Right renal cortex interstitium (tissue), 3 donors: Measurements from ENCODE around the gene RMI2. TPM values are rescaled to one million over a fixed set of nuclear protein-coding genes. Genes with fewer than 3 reads are reported as not detected.

Experiments used
- DNase-seq, 3 donors: peaks; one replicate each; pipeline ENCODE4 v3.0.0-alpha.2; 2013; ENCODE audit warnings: low read depth in 3 of 3, low spot score in 2 of 3
- polyA plus RNA-seq, 3 donors: library from polyadenylated mRNA; unstranded; fragments of 120-200 nt; gene quantifications; one replicate each; pipeline ENCODE4 v1.2.1, GENCODE V29; 2013; ENCODE audit not compliant: insufficient read length in 3 of 3

The RMI2 gene
- polyA plus RNA-seq, 3 donors: 26.3 to 37.1 (median 26.7) TPM

DNA sequence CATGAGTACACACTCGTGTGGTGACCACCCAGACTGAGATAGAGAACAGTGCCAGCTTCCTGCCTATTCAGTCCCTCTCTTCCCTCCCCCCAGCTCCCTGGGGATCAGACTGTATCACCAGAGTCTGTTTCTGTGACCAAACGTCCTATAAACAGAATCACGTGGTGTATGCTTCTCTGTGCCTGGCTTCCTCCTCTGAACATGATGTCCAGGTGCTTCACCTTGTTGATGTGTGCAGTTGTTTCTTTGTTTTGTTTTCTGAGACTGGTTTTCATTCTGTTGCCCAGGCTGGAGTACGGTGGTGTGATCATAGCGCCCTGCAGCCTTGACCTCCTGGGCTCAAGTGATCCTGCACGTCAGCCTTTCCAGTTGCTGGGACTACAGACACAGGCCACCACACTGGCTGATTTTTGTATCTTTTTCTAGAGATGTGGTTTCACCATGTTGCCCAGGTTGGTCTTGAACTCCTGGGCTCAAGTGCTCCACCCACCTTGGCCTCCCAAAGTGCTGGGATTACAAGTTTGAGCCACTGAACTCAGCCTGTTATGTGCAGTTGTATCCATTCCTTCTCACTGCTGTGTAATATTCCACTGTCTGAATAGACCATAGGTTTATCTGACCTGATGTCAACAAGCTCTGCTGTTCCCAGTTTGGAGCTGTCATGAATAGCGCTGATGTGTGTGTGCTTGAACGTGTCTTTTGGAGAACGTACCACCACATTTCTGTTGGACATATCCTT is 35.2 kb upstream of the RMI2 start:
- no peak for DNase-seq

DNA sequence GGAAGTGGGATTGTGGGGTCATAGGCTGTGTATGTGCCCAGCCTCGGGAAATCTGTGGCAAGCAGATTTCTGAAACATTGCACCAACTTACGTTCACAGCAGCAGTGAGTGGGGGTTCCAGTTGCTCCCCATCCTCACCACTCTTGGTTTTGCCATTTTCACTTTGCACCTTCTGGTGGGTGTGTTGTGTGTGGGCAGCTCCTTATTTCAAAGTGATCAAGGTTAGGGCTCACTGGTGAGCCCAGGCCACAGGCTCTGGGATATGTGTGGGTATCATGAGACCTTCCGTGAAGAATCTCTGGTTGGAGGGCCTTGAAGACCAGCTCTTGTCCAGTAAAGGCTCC is 34.7 kb upstream of the RMI2 start:
- DNase-seq: no peak

DNA sequence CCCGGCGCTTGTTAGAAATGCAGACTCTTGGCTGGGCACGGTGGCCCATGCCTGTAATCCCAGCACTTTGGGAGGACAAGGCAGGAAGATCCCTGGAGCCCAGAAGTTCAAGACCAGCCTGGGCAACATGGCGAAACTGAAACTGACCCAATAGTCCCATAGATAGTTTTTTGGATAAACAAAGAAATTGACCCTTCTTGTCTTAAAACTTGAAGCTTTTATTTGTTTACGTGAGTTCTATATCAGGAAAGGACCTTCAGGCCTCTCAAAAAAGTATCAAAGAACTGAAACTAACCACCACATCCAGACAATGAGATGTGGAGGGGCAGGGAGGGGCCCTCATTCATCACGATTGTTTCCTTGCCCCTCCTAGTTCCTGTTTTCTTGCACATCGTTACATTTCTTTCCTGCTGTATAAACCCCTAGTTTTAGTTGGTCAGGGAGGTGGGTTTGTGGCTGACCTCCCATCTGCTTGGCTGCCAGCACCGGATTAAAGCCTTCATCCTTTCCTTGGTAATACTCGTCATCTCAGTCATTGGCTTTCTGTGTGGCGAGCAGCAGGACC is 34.2 kb upstream of the RMI2 start:
- DNase-seq: no peak

DNA sequence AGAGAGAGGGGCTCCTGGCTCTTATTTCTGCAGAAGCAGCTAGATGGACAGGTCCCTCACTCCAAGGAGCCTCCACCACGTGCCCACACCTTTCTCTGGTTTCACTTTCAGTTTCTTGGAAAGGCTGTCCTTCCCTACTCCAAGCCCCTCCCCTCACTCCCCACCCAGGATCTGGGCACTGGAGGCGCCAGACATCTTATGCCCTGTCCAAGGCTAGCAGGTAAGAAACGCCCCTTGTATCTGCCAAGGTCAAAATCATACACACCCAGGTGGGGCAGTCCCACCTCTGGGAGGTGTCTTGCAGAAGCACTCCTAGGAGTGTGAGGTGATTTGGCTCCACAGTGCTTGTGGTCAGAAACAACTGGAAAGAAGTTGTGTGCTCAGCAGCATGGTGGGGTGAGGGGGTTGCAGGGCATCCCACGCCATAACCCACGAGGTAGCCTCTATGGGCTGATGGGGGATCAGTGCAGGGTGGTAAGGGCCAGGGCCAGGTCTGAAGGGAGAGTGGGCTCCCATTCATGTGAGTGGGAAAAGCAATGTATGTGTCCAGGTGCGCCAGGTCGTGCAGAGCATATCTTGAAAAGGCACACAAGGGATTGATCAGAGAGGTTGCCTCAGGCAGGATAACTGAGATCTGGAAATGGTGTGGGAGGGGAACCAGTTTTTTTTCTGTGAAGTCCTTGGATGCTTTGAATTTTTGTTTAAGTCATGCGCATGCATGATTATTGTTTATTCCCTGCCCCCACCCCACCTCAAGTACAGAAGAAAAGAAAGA is 32.4 kb upstream of the RMI2 start:
- DNase-seq: no peak

DNA sequence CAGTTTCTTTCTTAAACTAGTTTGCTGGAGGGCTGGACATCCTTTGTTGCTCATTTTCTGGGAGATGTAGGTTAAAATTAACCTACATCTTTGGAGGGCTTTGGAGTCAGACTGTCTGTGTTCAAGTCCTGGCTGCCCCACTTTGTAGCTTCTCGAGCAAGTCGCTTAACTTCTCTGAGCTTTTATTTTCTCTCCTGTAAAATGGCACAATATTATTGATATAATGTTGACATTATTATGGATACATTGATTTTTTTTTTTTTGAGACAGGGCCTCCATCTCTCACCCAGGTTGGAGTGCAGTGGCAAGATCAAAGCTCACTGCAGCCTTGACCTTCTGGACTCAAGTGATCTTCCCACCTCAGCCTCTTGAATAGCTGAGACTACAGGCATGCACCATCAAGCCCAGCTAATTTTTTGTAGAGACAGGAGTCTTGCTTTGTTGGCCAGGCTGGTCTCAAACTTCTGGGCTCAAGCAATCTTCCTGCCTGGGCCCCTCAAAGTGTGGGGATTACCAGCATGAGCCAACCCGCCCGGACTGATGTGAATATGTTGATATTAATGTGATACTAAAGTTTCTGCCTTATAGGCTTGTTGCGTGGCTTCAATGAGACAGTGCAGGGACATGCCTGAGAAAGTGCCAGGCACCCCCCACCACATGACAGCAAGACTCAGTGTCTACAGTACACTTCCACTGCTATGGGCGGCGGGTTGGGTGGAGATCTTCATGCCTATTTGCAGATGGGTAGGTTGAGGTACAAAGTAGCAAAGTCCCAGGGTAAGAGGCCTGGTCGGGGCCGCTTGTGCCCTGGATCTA is 31.6 kb upstream of the RMI2 start:
- no peak for DNase-seq

DNA sequence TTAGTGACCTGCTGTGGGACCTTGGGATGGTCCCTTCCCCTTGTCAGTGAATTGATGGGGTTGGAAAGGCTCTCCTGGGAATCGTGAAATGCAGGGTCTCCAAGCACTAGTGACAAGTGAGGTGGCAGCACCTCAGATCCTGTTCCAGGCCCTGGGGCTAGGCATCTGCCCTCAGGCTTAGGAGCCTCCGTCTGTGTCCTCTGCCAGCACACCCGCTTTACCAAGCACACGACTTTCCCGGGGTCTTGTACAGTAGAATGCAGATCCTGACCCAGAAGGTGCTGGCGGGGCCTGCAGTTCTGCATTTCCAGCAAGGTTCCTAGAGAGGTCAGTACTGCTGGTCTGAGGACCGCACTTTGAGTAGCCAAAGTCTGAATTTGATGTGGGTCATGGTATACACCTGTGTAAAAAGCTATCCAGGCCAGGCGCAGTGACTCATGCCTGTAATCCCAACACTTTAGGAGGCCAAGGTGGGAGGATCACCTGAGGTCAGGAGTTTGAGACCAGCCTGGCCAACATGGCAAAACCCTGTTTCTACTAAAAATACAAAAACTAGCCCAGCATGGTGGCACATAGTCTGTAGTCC is 30.9 kb upstream of the RMI2 start:
- no peak for DNase-seq

DNA sequence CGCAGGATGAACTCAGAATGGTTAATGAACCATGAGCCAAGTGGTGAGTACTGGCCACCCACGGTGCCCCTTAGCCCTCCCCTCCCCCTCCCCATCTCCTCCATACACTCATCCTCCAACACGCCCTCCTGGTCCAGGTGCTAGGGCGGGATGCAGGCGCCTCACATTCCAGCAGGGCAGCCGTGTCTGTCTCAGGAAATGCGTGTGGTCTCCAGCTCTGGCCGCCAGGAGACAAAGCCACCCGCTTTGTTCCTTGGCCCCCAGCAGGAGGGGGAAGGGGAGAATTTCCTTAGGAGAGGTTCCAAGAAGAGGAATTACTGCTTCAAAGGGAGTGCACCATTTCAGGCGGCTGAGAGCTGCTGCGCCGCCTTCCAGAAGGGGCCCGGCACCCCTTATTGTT is 29.7 kb upstream of the RMI2 start:
- no peak for DNase-seq

DNA sequence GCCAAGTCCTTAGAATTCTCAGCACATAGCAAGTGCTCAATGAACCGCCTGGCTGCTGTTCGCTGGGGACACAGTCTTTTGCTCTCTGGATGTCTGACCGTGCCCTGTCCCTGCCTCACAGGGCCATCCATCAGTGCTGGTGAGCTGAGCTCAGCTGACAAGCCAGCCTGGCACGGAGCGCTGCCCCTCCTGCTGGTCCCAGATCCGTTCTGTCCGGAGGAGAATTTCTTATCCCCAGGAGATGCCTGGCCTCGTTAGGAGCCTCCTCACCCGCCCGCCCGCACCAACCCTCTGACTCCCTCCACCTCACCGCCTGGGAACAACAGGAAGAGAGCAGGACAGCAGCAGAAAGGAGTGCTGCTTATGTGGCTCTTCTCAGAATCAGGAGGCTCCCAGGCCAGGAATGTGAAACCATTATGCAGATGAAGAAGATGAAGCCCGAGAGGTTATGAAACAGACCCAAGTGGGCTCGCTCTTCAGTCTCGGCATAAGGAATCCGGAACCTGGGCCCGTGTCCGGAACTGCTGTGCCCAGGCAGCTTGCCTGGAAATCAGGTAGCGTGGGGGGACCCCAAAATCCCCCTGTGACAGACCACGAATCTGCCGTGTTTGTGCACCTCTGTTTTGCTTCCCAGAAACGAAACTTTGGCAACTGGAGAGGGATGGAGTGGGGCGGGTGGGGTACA is 28.8 kb upstream of the RMI2 start:
- no peak for DNase-seq

DNA sequence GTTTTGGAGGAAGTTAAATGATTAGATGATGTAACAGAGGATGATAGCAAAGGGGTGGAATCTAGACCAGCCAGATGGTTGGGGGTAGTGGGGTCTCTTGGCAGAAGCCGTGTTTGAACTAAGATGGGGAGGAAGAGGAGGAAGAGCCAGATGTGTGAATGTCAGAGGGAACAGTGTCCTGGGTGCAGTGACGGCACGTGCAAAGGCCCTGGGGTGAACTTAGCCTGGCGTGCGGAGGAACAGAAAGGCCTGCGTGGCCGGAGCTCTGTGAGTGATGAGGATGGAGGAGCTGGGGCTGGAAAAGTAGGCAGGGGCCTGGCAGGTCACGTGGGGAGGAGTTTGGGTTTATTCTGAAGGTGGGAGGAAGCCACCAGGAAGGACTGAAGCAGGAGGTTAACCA is 26.4 kb upstream of the RMI2 start:
- no peak for DNase-seq

DNA sequence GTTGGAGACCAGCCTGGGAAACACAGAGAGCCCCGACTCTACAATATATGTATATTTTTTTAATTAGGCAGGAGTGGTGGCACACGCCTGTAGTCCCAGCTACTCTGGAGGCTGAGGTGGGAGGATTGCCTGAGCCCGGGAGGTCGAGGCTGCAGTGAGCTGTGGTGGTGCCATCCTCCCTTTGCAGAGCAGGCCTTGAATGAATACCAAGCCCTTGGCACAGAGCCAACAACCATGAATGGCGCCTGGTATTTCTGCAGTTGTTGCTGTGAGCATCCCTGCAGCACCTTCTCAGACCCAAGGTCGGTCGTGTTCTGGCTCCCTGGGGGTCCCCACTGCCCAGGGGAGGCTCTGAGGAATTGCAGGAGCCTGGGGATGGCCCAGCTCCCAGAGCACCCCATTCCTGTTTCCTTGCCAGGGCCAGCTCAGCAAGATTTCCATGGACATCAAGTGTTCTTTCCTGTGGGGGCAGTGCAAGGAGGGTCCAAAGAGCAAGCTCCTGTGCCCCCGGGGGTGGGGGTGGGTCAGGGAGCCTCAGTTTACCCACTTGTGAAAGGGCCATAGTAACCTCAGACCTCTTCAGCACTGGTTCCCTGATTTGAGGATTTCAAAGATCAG is 25.6 kb upstream of the RMI2 start:
- DNase-seq: no peak

DNA sequence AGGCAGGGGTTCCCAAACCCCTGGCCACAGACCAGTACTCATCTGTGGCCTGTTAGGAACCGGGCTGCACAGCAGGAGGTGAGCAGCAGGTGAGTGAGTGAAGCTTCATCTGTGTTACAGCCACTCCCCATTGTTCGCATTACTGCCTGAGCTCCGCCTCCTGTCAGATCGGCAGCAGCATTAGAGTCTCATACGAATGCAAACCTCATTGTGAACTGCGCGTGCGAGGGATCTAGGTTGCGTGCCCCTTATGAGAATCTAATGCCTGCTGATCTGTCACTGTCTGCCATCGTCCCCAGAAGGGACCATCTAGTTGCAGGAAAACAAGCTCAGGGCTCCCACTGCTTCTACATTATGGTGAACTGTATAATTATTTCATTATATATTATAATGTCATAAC is 25.1 kb upstream of the RMI2 start:
- no peak for DNase-seq

DNA sequence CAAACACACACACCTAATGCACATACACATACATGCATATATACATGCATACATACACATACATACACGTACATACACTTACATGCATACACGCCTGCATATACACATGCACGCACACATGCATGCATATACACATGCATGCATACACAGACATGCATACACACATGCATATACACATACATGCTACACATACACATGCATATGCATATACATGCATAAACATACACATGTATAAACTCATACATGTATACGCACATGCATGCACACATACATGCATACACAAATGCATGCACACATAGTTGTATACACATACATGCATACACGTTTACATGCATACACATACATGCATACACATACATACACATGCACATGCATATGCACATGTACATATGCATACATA is 23.6 kb upstream of the RMI2 start:
- DNase-seq: no peak

DNA sequence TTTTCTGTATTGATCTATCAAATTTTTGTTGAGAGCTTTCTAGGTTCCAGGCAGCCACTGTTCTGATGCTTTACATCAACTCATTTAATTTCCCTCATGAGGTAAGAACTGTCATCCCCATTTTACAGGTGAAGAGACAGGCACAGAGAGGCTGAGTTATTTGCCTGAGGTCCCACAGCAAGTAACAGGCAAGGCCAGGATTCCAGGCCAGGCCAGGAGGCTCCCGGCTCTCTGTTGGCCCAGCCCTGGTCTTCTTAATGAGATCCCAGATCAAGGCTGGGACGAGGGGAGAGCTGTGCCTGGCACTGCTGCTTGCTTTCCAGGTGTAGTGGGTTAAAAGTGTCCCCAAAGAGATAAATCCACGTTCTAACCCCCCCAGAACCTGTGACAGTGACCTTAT is 22.4 kb upstream of the RMI2 start:
- DNase-seq: no peak

DNA sequence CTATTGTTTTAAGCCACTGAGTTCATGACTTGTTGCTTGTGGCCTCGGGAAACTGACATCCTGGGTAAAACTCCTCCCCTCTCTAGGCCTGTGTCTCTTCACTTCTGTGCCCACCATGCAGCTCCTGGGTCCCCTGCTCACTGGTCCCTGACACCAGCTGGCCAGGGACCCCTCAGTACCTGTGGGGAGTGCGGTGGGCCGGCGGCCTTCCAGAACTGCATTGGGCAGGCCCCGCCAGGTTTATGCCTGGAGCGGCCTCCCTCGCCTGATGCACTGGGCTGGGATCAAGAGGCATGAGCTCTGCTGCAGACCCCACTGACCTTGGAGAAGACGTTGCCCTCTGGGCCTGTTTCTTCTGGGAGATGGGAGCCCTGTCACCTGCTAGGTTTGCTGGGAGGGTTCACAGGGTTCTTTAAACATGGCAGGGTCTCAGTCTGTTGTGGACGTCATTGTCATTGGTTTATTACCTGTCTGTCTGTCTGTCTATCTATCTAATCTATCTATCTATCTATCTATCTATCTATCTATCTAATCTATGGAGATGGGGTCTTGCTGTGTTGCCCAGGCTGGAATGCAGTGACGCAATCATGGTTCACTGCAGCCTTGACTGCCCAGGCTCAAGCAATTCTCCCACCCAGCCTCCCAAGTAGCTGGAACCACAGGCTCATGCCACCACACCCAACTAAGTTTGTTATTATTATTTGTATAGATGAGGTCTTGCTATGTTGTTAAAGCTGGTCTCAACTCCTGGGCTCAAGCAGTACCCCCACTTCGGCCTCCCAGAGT is 21.5 kb upstream of the RMI2 start:
- no peak for DNase-seq

DNA sequence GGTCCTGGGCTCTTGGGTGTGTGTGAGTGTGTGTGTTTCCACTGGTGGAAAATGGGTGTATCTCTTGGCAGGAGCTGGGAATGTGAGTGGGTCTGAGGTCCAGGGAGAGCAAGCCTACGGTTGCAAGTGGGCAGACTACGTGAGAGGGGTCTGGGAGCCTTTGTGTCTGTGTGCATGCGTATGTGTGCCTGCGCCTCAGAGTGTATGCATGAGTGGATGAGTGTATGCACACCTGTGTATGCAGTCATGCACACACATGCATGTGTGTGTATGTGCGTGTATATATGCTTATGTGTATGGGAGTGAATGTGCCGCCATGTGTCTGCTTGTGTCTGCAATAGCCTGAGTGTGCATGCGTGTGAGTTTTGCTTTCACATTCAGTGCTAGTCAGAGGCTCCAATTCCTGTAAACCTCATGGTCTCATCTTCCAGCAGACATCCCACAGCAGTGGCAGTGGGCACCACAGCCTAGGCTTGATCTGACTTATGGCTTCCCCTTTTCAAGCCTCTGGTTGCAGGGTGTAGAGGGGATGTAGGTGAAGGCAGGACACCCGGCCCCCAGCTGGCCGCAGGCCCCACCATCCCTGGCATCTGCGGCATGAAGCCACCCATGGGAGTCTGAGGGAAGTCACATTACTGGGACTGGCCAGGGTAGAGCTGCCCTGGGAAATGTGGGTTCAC is 19.7 kb upstream of the RMI2 start:
- DNase-seq: no peak

DNA sequence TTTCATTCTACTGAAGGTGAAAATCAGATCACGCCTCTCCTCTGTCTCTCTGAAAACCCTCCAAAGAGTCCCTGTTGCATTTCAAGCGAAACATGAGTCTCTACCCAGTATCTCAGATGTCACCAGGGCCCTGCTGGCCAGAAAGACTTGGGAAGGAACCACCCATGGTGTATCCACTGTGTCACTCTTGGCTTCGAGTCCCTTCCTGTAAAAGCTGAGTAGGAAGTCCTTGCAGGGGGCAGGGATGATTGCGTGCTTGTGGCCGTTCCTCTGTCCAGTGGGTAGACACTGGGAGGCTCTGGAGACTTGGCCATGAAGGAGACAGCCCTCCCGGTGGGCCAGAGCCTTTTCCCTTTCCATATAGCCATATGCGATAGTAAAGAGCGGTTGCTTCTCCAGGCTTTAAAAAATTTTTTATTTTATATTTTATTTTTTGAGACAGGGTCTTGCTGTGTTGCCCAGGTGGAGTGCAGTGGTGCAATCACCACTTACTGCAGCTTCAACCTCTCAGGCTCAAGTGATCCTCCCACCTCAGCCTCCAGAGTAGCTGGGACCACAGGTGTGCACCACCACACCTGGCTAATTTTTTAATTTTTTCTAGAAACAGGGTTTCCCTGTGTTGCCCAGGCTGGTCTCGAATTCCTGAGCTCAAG is 19.0 kb upstream of the RMI2 start:
- DNase-seq: no peak

DNA sequence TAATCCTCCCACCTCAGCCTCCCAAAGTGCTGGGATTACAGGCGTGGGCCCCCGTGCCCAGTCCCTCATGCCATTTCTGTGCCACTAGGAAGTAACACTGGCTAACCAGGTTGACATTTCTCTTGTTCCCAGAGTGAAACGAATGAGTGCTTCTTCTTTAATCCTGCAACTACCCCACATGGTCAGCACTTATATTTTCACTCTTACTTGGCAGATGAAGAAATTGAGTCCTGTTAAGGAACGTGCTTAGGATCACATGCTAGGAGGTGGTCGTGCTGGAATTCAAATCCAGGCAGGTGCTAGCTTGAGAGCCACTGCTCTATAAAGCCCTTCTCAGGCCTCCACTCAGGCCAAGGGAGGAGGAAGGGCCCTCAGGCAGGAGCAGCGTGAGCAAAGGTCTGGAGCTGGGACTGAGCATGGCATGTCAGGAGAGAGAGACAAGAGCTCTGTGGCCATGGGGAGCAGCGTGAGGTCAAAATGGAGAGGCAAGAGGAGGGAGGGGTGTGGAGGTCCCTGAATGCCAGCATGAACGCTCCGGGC is 18.5 kb upstream of the RMI2 start:
- DNase-seq: no peak
